Caco-2 (cell line): ENCODE results near the gene TBPL1. TPM values are rescaled to one million over a fixed set of nuclear protein-coding genes. Genes with fewer than 3 reads are reported as not detected.

Experiments
- BruUV-seq: library from RNA; stranded (reverse); fragments of 400-500 nt; replicated peaks from 2 replicates; lab custom pipeline; 2021; lab: Mats Ljungman, UMichigan
- CTCF ChIA-PET: fragments of 300-600 bp; sonication (Branson Sonifier 250); formaldehyde crosslinking; loops from one replicate; lab custom pipeline; 2022; ENCODE audit warnings: antibody characterized with exemption; lab: Charles Lee
- POLR2A ChIA-PET: fragments of 300-600 bp; sonication (Branson Sonifier 250); formaldehyde crosslinking; loops from one replicate; lab custom pipeline; 2022; ENCODE audit warnings: antibody characterized with exemption; lab: Charles Lee
- DNase-seq, 2 experiments: peaks; one replicate each; pipeline versions ENCODE4 v3.0.0 to v3.0.0-alpha.2; 2020 to 2022
- H3K27me3 ChIP-seq: replicated peaks from 2 replicates; pipeline ENCODE4 v1.6.0; 2011; ENCODE audit warnings: low read length; ENCODE audit not compliant: control insufficient read depth, insufficient read depth
- H3K36me3 ChIP-seq: 2 replicates; pipeline ENCODE4 v1.5.1; 2011; ENCODE audit warnings: low read length; ENCODE audit not compliant: control insufficient read depth, insufficient read depth
- H3K4me1 ChIP-seq: fragments of 250-450 bp; sonication (Bioruptor Pico); 2 replicates; pipeline ENCODE4 v1.5.1; 2020; ENCODE audit warnings: mild to moderate bottlenecking
- H3K4me3 ChIP-seq: 2 replicates; pipeline ENCODE4 v1.5.1; 2011; ENCODE audit warnings: low read depth, mild to moderate bottlenecking, control low read depth, low read length
- H3K9me3 ChIP-seq: fragments of 250-450 bp; sonication (Bioruptor Pico); 2 replicates; pipeline ENCODE4 v1.5.1; 2020; ENCODE audit warnings: mild to moderate bottlenecking, moderate library complexity
- H3K27ac Mint-ChIP-seq: one replicate; pipeline ENCODE4 v1.8.0; 2022; ENCODE audit warnings: mixed read lengths; ENCODE audit not compliant: unreplicated experiment
- H3K27me3 Mint-ChIP-seq: one replicate; pipeline ENCODE4 v1.8.0; 2022; ENCODE audit warnings: mixed read lengths; ENCODE audit not compliant: insufficient read depth, unreplicated experiment
- H3K36me3 Mint-ChIP-seq: one replicate; pipeline ENCODE4 v1.8.0; 2022; ENCODE audit warnings: mild to moderate bottlenecking, mixed read lengths; ENCODE audit not compliant: insufficient read depth, unreplicated experiment
- H3K4me1 Mint-ChIP-seq: one replicate; pipeline ENCODE4 v1.8.0; 2022; ENCODE audit warnings: low read depth, mixed read lengths; ENCODE audit not compliant: unreplicated experiment
- H3K4me3 Mint-ChIP-seq: one replicate; pipeline ENCODE4 v1.8.0; 2022; ENCODE audit warnings: mild to moderate bottlenecking, moderate library complexity, mixed read lengths; ENCODE audit not compliant: unreplicated experiment
- H3K9me3 Mint-ChIP-seq: one replicate; pipeline ENCODE4 v1.8.0; 2022; ENCODE audit warnings: mixed read lengths; ENCODE audit not compliant: unreplicated experiment
- CTCF ChIP-seq, 2 experiments: fragments of 200-600 bp in 1 of 2; IDR thresholded peaks; 1 replicate in 1 of 2; 2 replicates in 1 of 2; pipeline versions ENCODE4 v1.5.1 to v1.8.0; 2011 to 2022; ENCODE audit warnings: antibody characterized with exemption in 1 of 2, control low read depth in 1 of 2, inconsistent platforms in 1 of 2, low read depth in 1 of 2, low read length in 1 of 2, mild to moderate bottlenecking in 1 of 2, moderate library complexity in 1 of 2; ENCODE audit not compliant: insufficient read depth in 1 of 2, severe bottlenecking in 1 of 2, unreplicated experiment in 1 of 2
- intact Hi-C: fragments of 100-400 bp; cut with micrococcal nuclease; formaldehyde crosslinking; loops from one replicate; pipeline ENCODE4 v1.10.0; 2022; ENCODE audit not compliant: unreplicated experiment
- total RNA-seq: library from RNA; stranded (reverse); gene quantifications from 2 replicates; pipeline ENCODE4 v1.2.3, GENCODE V29; 2022

Gene TBPL1
- total RNA-seq, 1 experiment from 2014 or later: 19.3 TPM

GRCh38 chr6:134010400-134010799 is 57.4 kb downstream of the TBPL1 start:
- H3K36me3 ChIP-seq: no peaks in the 10 kb centered on the region
- TF ChIP-seq CTCF (IDR thresholded peaks at IDR 0.05; ENCODE audit: insufficient read depth in 1 of 2, low read depth in 1 of 2, low read length in 1 of 2, severe bottlenecking in 1 of 2, unreplicated experiment in 1 of 2): no peak
- no peak overlapping the region for H3K4me3 ChIP-seq
- ChIA-PET POLR2A (no interaction called here), CTCF (no interaction called here)
- H3K36me3 Mint-ChIP-seq: no peaks in the 10 kb centered on the region
- BruUV-seq: no TSS peak
- H3K27ac Mint-ChIP-seq: no peak overlapping the region
- peaks cover under 1% of the 10 kb centered on the region; the same call in 1 of the 2 replicates for H3K4me1 ChIP-seq
- H3K4me3 Mint-ChIP-seq: no peak overlapping the region
- DNase-seq: no peak
- H3K27me3 Mint-ChIP-seq: peaks cover 2% of the 10 kb centered on the region
- H3K4me1 Mint-ChIP-seq: no peaks in the 10 kb centered on the region
- H3K9me3 Mint-ChIP-seq: no peaks in the 10 kb centered on the region
- intact Hi-C loops: no loop called here
- no peaks in the 10 kb centered on the region for H3K27me3 ChIP-seq
- no peaks in the 10 kb centered on the region for H3K9me3 ChIP-seq

GRCh38 chr6:134010974-134011373 is 58.0 kb downstream of the TBPL1 start:
- Histone ChIP-seq H3K36me3 (no peaks in the 10 kb centered on the region), H3K4me3 (no peak overlapping the region), H3K9me3 (no peaks in the 10 kb centered on the region), H3K27me3 (no peaks in the 10 kb centered on the region), H3K4me1 (peaks cover 6% of the 10 kb centered on the region; the same call in 1 of the 2 replicates)
- Mint-ChIP-seq H3K27me3 (no peaks in the 10 kb centered on the region), H3K36me3 (no peaks in the 10 kb centered on the region), H3K4me1 (no peaks in the 10 kb centered on the region), H3K9me3 (no peaks in the 10 kb centered on the region), H3K27ac (no peak overlapping the region), H3K4me3 (no peak overlapping the region)
- ChIA-PET CTCF (no interaction called here), POLR2A (no interaction called here)
- TF ChIP-seq CTCF (IDR thresholded peaks at IDR 0.05; ENCODE audit: insufficient read depth in 1 of 2, low read depth in 1 of 2, low read length in 1 of 2, severe bottlenecking in 1 of 2, unreplicated experiment in 1 of 2): no peak
- no TSS peak for BruUV-seq
- no peak for DNase-seq
- intact Hi-C loops: no loop called here

- Histone ChIP-seq H3K4me1 (peaks cover 11% of the 10 kb centered on the region; the same call in 1 of the 2 replicates), H3K9me3 (no peaks in the 10 kb centered on the region), H3K27me3 (no peaks in the 10 kb centered on the region), H3K4me3 (no peak overlapping the region), H3K36me3 (no peaks in the 10 kb centered on the region)
- ChIA-PET CTCF (interaction anchor here (0.6 kb wide), 1 partner anchor 49 kb away, joined by 3 read pairs; no protein-coding TSS in a partner anchor), POLR2A (no interaction called here)
- intact Hi-C loops: loop anchor here (5.0 kb wide), 1 partner anchor 48 kb away; no protein-coding TSS in a partner anchor
- H3K9me3 Mint-ChIP-seq: no peaks in the 10 kb centered on the region
- BruUV-seq: no TSS peak
- no peaks in the 10 kb centered on the region for H3K27me3 Mint-ChIP-seq
- H3K36me3 Mint-ChIP-seq: no peaks in the 10 kb centered on the region
- TF ChIP-seq CTCF (IDR thresholded peaks at IDR 0.05; ENCODE audit: insufficient read depth in 1 of 2, low read depth in 1 of 2, low read length in 1 of 2, severe bottlenecking in 1 of 2, unreplicated experiment in 1 of 2): no peak
- no peak overlapping the region for H3K27ac Mint-ChIP-seq
- DNase-seq: no peak
- no peak overlapping the region for H3K4me3 Mint-ChIP-seq
- no peaks in the 10 kb centered on the region for H3K4me1 Mint-ChIP-seq
These were observed 61.6 kb downstream of the TBPL1 start for GRCh38 chr6:134014588-134015137.
